Left lung (tissue), 10 donors: Measurements from ENCODE around the gene SLC4A1AP. TPM values are rescaled to one million over a fixed set of nuclear protein-coding genes. Genes with fewer than 3 reads are reported as not detected.
"Not testable (repeated sequence)": the region's sequence is repeated elsewhere in the genome, so short reads cannot be mapped to it uniquely, and the experiment has no call there.

ENCODE experiments used
- ATAC-seq: fragments of 200-7000 bp; cut with Tn5 transposase; one replicate; pipeline ENCODE4 v1.9.1; 2020; ENCODE audit warnings: moderate library complexity
- DNase-seq, 4 donors: peaks; one replicate each; pipeline ENCODE4 v3.0.0-alpha.2; 2013 to 2020
- H3K27ac ChIP-seq, 2 donors: fragments of 200-600 bp; sonication (generic) in 1 of 2; one replicate each; pipeline versions ENCODE4 v1.5.0 to v1.8.0; 2020 to 2021
- H3K27me3 ChIP-seq, 2 donors: fragments of 200-600 bp; sonication (generic) in 1 of 2; one replicate each; pipeline versions ENCODE4 v1.5.0 to v1.8.0; 2020 to 2021
- H3K36me3 ChIP-seq, 2 donors: fragments of 200-600 bp; sonication (generic) in 1 of 2; one replicate each; pipeline versions ENCODE4 v1.5.0 to v1.8.0; 2020 to 2021
- H3K4me1 ChIP-seq, 2 donors: fragments of 200-600 bp; one replicate each; pipeline ENCODE4 v1.8.0; 2021
- H3K4me3 ChIP-seq, 2 donors: fragments of 200-600 bp; sonication (generic) in 1 of 2; one replicate each; pipeline versions ENCODE4 v1.5.0 to v1.8.0; 2020 to 2021; ENCODE audit warnings: mild to moderate bottlenecking in 1 of 2
- H3K9me3 ChIP-seq, 2 donors: fragments of 200-600 bp; sonication (generic) in 1 of 2; one replicate each; pipeline versions ENCODE4 v1.5.0 to v1.8.0; 2020 to 2021
- CTCF ChIP-seq, 2 donors: fragments of 200-600 bp; sonication (generic) in 1 of 2; IDR thresholded peaks; one replicate each; pipeline versions ENCODE4 v1.5.0 to v1.8.0; 2021; ENCODE audit warnings: antibody characterized with exemption in 2 of 2
- intact Hi-C, 2 donors: fragments of 100-400 bp; cut with DNase I; formaldehyde crosslinking; loops; one replicate each; pipeline versions ENCODE4 v1.11.2 to v1.14.2; 2022
- polyA plus RNA-seq, 6 donors: library from polyadenylated mRNA; unstranded; fragments of 120-200 nt; gene quantifications; one replicate each; pipeline ENCODE4 v1.2.1, GENCODE V29; 2013; ENCODE audit not compliant: insufficient read length in 6 of 6
- total RNA-seq, 2 donors: library from RNA; stranded (reverse); fragmentation: NEBNext Ultra II Directional; extraction: Animal tissue kit (Norgen Biotek cat#: 25700); gene quantifications; one replicate each; pipeline ENCODE4 v1.2.1, GENCODE V29; 2021
- donor health status: DM: no; HTN: yes; CAD: no.
- donor health status: DM: no; HTN: no; CAD: no.

The SLC4A1AP gene
- total and polyA plus RNA-seq, 8 donors: 18.5 to 40.1 (median 32.7) TPM

DNA sequence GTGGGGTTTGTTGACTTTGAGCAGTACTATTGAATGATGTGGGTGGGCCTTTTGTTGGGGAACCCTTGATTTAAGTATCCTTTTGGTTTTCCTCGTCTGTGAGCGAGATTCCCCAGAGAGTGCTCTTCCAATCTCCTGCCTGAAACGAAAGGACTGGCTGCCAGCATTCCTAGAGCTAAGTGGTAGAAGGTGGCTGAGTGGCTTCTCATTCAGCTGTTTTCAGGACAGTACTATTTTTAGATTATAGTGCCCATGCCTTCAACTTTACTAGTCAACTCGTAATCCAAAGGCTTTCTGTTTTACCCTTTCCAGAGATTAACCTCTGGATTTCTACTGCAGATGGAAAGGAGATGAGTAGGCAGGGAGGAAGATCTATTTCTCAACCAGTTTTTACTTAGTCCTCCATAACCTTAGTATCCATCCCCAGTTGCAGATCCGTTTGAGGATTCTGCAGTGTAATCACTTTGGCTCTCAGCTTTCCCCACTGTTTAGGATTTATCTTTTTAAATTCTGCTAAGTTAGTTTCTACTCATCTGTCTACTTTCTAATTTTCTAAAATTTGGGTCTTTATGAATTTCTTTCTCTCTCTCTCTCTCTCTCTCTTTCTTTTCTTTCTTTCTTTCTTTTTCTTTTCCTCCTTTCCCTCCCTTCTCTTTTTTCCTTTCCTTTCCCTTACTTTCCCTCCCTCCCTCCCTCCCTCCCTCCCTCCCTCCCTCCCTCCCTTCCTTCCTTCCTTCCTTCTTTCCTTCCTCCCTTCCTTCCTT, 9.2 kb downstream of the SLC4A1AP start:
- peak; percentile 67 for ATAC-seq
- no peak for DNase-seq
- Histone ChIP-seq H3K27ac (no peak overlapping the region), H3K4me3 (no peak overlapping the region), H3K9me3 (no peaks in the 10 kb centered on the region), H3K4me1 (peaks cover 0 to 3% of the 10 kb centered on the region in 2 donors), H3K36me3 (peaks cover 4 to 95% of the 10 kb centered on the region in 2 donors), H3K27me3 (no peaks in the 10 kb centered on the region)
- intact Hi-C loops: no loop called here
- no peak for TF ChIP-seq CTCF (IDR thresholded peaks at IDR 0.05)

- DNase-seq: no peak
- TF ChIP-seq CTCF (IDR thresholded peaks at IDR 0.05): no peak
- Histone ChIP-seq H3K4me3 (no peak overlapping the region), H3K36me3 (peaks cover 4 to 76% of the 10 kb centered on the region in 2 donors), H3K27ac (no peak overlapping the region), H3K9me3 (no peaks in the 10 kb centered on the region), H3K27me3 (no peaks in the 10 kb centered on the region), H3K4me1 (peaks cover 0 to 29% of the 10 kb centered on the region in 2 donors)
- intact Hi-C loops: no loop called here
- no peak for ATAC-seq
Observed at GRCh38 chr2:27680571-27680970, 16.9 kb downstream of the SLC4A1AP start.

DNA sequence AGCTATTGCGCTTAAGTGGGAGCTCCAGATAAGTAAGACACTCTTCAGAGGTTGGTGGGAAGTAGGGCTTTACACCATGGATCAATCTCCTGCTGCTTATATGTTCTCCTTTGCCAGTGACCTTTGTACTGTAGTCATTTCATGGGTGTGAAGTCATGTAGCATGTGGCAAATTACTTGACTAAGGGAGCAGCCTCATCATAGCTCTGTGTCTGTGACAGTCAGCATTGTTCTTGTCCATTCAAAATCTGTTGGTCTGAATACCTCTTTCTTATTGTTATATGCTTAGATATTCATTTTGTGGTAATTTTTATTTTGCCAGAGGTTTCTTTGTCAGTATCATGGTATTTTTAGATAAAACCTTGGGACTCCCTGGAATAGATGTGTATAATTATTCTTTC, 18.2 kb downstream of the SLC4A1AP start:
- H3K36me3 ChIP-seq: peaks cover 4 to 76% of the 10 kb centered on the region in 2 donors
- no peaks in the 10 kb centered on the region for H3K9me3 ChIP-seq
- DNase-seq: no peak
- peak; percentile 26 for ATAC-seq
- intact Hi-C loops: no loop called here
- no peaks in the 10 kb centered on the region for H3K27me3 ChIP-seq
- peaks cover 0 to 29% of the 10 kb centered on the region in 2 donors for H3K4me1 ChIP-seq
- no peak for TF ChIP-seq CTCF (IDR thresholded peaks at IDR 0.05)
- no peak overlapping the region for H3K4me3 ChIP-seq
- peak overlapping the region; percentile 57 to 74 for H3K27ac ChIP-seq

- DNase-seq, intact Hi-C loops, H3K27me3 ChIP-seq, H3K9me3 ChIP-seq, H3K4me3 ChIP-seq: not testable (repeated sequence)
- peak overlapping the region; percentile 57 to 74 for H3K27ac ChIP-seq
- H3K4me1 ChIP-seq: peaks cover 0 to 29% of the 10 kb centered on the region in 2 donors
- H3K36me3 ChIP-seq: peaks cover 0 to 75% of the 10 kb centered on the region in 2 donors
- peak; percentile 68 for ATAC-seq
Observed at GRCh38 chr2:27682334-27682771, 18.7 kb downstream of the SLC4A1AP start.

DNA sequence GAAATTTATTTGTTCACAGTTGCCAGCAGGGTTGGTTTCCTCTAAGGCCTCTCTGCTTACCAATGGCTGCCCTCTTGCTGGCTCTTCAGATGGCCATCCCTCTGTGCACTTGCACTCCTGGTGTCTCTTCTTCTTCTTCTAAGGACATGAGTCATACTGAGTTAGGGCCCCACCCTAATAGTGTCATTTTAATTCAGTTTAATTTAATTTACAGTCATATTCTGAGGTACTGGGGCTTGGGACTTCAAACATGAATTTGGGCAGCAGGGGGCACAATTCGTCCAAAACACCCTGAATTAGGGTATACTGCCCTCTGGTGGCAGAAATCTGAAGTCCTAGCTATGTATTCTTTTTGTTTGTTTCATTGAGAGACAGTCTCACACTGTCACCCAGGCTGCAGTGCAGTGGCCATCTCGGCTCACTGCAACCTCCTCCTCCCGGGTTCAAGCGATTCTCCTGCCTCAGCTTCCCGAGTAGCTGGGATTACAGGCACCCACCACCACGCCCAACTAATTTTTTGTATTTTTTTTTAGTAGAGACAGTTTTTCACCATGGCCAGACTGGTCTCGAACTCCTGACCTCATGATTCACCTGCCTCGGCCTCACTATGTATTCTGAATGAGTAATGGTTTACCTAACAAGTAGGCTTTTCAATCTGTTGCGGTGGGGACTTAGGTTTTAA, 19.8 kb downstream of the SLC4A1AP start:
- peak in 3 of 4 donors; percentile 68 to 84 (median 71) for DNase-seq
- H3K36me3 ChIP-seq: peaks cover 0 to 75% of the 10 kb centered on the region in 2 donors
- no peak overlapping the region for H3K4me3 ChIP-seq
- H3K27me3 ChIP-seq: no peaks in the 10 kb centered on the region
- peak; percentile 91 to 98 for TF ChIP-seq CTCF (IDR thresholded peaks at IDR 0.05)
- peak overlapping the region in 1 of 2 donors; percentile 51 for H3K27ac ChIP-seq
- H3K4me1 ChIP-seq: peaks cover 0 to 29% of the 10 kb centered on the region in 2 donors
- no peaks in the 10 kb centered on the region for H3K9me3 ChIP-seq
- intact Hi-C loops: no loop called here
- peak; percentile 90 for ATAC-seq

DNA sequence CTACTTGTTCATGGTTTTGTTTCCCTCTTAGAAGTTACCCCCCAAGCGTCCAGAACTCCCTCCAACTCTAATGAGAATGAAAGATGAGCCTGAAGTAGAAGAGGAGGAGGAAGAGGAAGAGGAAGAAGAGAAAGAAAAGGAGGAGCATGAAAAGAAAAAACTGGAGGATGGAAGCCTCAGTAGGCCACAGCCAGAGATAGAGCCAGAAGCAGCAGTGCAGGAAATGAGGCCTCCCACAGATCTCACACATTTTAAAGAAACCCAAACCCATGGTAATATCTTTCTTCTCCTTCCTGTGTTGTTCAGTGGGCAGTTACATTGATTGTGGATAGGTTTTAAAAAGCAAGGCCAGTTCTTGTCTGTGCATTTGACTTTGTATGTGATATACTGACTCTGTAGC, 21.3 kb downstream of the SLC4A1AP start:
- H3K27me3 ChIP-seq, ATAC-seq, H3K9me3 ChIP-seq, intact Hi-C loops, H3K4me3 ChIP-seq, H3K27ac ChIP-seq, DNase-seq: not testable (repeated sequence)
- peaks cover 0 to 29% of the 10 kb centered on the region in 2 donors for H3K4me1 ChIP-seq
- peaks cover 0 to 74% of the 10 kb centered on the region in 2 donors for H3K36me3 ChIP-seq
